BE2C (cell line): ENCODE results near the gene PDGFD.

Source experiments
- DNase-seq: peaks from one replicate; pipeline ENCODE4 v3.0.0-alpha.2; 2020
- H3K27me3 ChIP-seq: fragments of 250-450 bp; sonication (Bioruptor Pico); 2 replicates; pipeline ENCODE4 v1.5.1; 2020; ENCODE audit warnings: mild to moderate bottlenecking
- H3K36me3 ChIP-seq: fragments of 250-450 bp; sonication (Bioruptor Pico); 2 replicates; pipeline ENCODE4 v1.5.1; 2020; ENCODE audit warnings: mild to moderate bottlenecking
- H3K4me1 ChIP-seq: fragments of 250-450 bp; sonication (Bioruptor Pico); 2 replicates; pipeline ENCODE4 v1.5.1; 2020
- H3K4me3 ChIP-seq: 2 replicates; pipeline ENCODE4 v1.5.1; 2011; ENCODE audit warnings: low read depth, low read length
- H3K9me3 ChIP-seq: fragments of 250-450 bp; sonication (Bioruptor Pico); 2 replicates; pipeline ENCODE4 v1.5.1; 2020
- TF ChIP-seq, protein P1 (sequence below): IDR thresholded peaks from 2 replicates; pipeline ENCODE4 v1.5.1; 2012; ENCODE audit warnings: mild to moderate bottlenecking, low read depth, low read length

Gene PDGFD

DNA sequence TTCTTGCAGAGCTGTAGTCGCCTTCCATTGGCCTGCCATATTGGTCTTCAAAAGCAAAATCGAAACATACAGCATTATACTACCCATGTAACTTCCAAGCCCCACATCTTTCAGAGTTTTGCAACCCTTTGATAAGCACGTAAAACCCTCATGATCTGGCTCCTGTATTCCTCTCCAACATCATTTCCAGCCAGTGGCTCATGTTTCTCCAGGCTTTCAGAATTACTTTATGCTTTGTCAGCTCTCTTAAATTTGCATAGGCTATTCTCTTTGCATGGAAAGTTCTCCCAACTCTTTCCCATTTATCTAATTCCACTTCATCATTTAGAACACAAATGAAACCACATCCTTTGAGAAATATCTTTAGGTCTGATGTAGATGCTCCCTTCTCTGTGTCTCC lies 195.3 kb downstream of the PDGFD start:
- H3K9me3 ChIP-seq, result no peaks in the 10 kb centered on the region
- H3K4me3 ChIP-seq, result no peak overlapping the region
- DNase-seq, result no peak
- H3K36me3 ChIP-seq, result no peaks in the 10 kb centered on the region
- peaks cover 6% of the 10 kb centered on the region for H3K27me3 ChIP-seq
- H3K4me1 ChIP-seq, result no peaks in the 10 kb centered on the region
- TF ChIP-seq, protein P1, sequence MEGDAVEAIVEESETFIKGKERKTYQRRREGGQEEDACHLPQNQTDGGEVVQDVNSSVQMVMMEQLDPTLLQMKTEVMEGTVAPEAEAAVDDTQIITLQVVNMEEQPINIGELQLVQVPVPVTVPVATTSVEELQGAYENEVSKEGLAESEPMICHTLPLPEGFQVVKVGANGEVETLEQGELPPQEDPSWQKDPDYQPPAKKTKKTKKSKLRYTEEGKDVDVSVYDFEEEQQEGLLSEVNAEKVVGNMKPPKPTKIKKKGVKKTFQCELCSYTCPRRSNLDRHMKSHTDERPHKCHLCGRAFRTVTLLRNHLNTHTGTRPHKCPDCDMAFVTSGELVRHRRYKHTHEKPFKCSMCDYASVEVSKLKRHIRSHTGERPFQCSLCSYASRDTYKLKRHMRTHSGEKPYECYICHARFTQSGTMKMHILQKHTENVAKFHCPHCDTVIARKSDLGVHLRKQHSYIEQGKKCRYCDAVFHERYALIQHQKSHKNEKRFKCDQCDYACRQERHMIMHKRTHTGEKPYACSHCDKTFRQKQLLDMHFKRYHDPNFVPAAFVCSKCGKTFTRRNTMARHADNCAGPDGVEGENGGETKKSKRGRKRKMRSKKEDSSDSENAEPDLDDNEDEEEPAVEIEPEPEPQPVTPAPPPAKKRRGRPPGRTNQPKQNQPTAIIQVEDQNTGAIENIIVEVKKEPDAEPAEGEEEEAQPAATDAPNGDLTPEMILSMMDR, result no peak

DNA sequence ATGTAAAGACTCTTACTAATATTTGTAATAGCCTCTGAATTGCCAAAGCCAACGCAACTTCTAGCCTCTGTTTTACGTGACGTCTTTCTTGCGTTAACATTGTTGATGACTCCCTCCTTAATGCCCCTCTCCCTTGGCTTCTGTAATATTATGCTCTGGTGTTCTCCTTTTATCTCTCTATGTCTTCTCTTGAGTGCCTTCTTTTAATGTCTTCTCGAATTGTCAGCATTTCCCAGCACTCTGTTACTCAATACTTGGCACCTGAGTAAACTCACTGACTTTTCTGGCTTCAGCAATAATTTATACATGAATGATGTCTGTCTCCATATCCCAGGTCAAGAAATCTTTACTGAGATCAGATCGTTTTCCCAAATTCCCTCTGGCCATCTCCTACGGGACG lies 196.0 kb downstream of the PDGFD start:
- Histone ChIP-seq H3K27me3 (peaks cover 6% of the 10 kb centered on the region), H3K9me3 (no peaks in the 10 kb centered on the region), H3K36me3 (no peaks in the 10 kb centered on the region), H3K4me1 (no peaks in the 10 kb centered on the region), H3K4me3 (no peak overlapping the region)
- DNase-seq, result no peak
- TF ChIP-seq, protein P1, result no peak

DNA sequence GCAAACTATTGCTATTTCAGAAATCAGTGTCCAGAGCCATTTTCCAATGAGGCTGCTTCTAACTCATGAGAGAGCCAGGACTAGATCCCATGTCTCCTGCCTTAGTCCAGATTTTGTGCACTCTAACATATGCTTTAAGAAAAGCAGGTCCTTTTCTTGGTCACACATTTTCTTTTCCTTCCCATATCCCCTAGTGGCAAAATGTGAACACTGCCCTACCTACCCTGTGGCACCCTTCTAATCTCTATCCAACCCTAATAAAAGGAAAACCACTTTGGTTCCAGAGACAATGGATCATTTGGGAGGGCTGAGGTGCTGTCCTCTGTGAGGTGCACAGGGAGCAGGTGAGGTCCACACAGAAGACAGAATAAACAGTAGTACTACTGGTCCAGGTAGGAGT lies 199.6 kb downstream of the PDGFD start:
- no peaks in the 10 kb centered on the region for H3K27me3 ChIP-seq
- H3K4me1 ChIP-seq, result no peaks in the 10 kb centered on the region
- H3K4me3 ChIP-seq, result no peak overlapping the region
- no peak for DNase-seq
- H3K36me3 ChIP-seq, result no peaks in the 10 kb centered on the region
- TF ChIP-seq, protein P1, result peak; percentile 42; the same call in 1 of the 2 replicates
- no peaks in the 10 kb centered on the region for H3K9me3 ChIP-seq

DNA sequence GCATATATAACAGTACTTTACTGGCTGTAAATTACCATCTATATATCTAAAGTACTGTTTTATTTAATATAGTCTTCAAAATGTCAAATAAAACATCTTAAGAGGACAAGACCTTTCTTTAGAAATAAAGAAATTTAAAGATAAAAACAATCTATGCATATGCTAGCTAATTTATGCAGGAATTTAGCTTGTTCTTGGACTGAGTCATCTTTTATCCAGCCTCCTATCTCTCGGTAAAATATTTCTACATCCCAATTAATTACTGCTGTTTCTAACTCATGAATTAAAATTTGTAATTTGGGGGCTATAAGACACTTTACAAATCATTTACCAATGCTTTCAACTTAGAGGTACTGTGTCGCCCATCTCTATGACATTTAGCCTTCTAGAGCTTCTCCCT lies 200.3 kb downstream of the PDGFD start:
- Histone ChIP-seq H3K4me1 (no peaks in the 10 kb centered on the region), H3K4me3 (no peak overlapping the region), H3K27me3 (no peaks in the 10 kb centered on the region), H3K9me3 (no peaks in the 10 kb centered on the region), H3K36me3 (no peaks in the 10 kb centered on the region)
- no peak for DNase-seq
- TF ChIP-seq, protein P1, result no peak

DNA sequence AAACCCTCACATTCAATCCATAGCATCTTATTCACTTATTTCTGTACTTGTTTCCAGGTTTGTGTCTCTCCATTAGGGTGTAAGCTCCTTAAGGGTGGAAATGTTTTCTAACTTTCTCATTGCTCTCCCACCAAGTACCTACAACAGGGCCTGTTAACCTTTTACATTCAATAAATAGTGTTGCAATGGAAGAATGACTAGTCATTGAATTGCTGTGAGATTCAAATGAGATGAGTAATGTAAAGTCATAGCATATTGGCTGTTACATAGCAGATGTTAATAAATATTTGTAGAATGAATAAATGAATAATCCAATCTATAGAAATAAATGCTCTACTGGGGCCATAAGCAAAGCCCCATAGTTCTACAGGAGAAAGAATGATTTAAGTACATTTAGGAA lies 202.9 kb downstream of the PDGFD start:
- Histone ChIP-seq H3K4me3 (no peak overlapping the region), H3K27me3 (no peaks in the 10 kb centered on the region), H3K9me3 (no peaks in the 10 kb centered on the region), H3K4me1 (no peaks in the 10 kb centered on the region), H3K36me3 (no peaks in the 10 kb centered on the region)
- no peak for DNase-seq
- TF ChIP-seq, protein P1, result no peak

DNA sequence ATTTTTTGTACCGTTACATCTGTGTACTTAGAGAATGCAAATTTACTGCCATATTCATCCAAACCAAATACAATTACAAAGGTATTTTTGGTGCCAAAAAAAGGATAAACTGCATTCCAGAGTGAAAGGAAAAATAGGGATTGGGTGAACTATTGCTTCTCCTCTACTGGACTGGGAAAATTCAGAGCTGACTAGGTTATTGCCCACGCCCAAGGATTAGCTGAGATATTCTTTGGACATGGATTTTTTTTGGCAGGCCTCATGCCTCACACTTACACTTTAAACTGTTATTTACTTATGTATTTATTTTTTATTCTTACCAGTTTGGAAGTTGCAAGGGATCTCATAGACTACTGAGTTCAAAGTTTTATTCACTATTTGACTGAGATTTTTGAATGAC lies 203.8 kb downstream of the PDGFD start:
- no peaks in the 10 kb centered on the region for H3K4me1 ChIP-seq
- DNase-seq, result no peak
- TF ChIP-seq, protein P1, result no peak
- H3K4me3 ChIP-seq, result no peak overlapping the region
- H3K27me3 ChIP-seq, result no peaks in the 10 kb centered on the region
- no peaks in the 10 kb centered on the region for H3K36me3 ChIP-seq
- H3K9me3 ChIP-seq, result no peaks in the 10 kb centered on the region
